OCI-LY3 (cell line): ENCODE measurements around the gene FAM83B.

Source experiments
- CTCF ChIP-seq: fragments of 200-600, 300-600 bp; sonication (generic); IDR thresholded peaks from 2 replicates; pipeline ENCODE4 v1.5.1; 2014; ENCODE audit warnings: antibody characterized with exemption, low read length, low read depth
- EZH2phosphoT487 ChIP-seq: fragments of 200-600 bp; shearing (Covaris generic); IDR thresholded peaks from 2 replicates; pipeline ENCODE4 v1.6.1; 2018; ENCODE audit warnings: antibody characterized with exemption, mixed run types, low read depth

GRCh38 chr6:54827010-54827409 lies 19.6 kb upstream of the FAM83B start:
- TF ChIP-seq CTCF: no peak
- TF ChIP-seq EZH2phosphoT487: no peak
